BLaER1 (cell line): Measurements from ENCODE around the gene CACNA1D.

Experiments used
- H3K27ac ChIP-seq: shearing (Covaris generic); formaldehyde crosslinking; 2 replicates; pipeline ENCODE4 v1.8.1; 2022
- H3K27me3 ChIP-seq: shearing (Covaris generic); formaldehyde crosslinking; 2 replicates; pipeline ENCODE4 v1.8.1; 2022
- H3K36me3 ChIP-seq: shearing (Covaris generic); formaldehyde crosslinking; 2 replicates; pipeline ENCODE4 v1.8.1; 2022
- H3K4me1 ChIP-seq: shearing (Covaris generic); formaldehyde crosslinking; 2 replicates; pipeline ENCODE4 v1.8.1; 2022
- H3K4me2 ChIP-seq: shearing (Covaris generic); formaldehyde crosslinking; 2 replicates; pipeline ENCODE4 v1.8.1; 2022
- H3K4me3 ChIP-seq: shearing (Covaris generic); formaldehyde crosslinking; 2 replicates; pipeline ENCODE4 v1.8.1; 2022
- H3K9ac ChIP-seq: shearing (Covaris generic); formaldehyde crosslinking; 2 replicates; pipeline ENCODE4 v1.8.1; 2022
- H3K9me3 ChIP-seq: shearing (Covaris generic); formaldehyde crosslinking; 2 replicates; pipeline ENCODE4 v1.8.1; 2022
- H4K20me1 ChIP-seq: shearing (Covaris generic); formaldehyde crosslinking; 2 replicates; pipeline ENCODE4 v1.8.1; 2022
- Cebpa-rat ChIP-seq: shearing (Covaris generic); IDR thresholded peaks from 2 replicates; pipeline ENCODE4 v1.8.1; 2022

CACNA1D gene

GRCh38 chr3:53675022-53675697 lies 180.7 kb downstream of the CACNA1D start:
- Histone ChIP-seq H3K4me3 (no peak overlapping the region), H4K20me1 (no peaks in the 10 kb centered on the region), H3K9me3 (no peaks in the 10 kb centered on the region), H3K4me2 (peak overlapping the region; percentile 64), H3K9ac (no peak overlapping the region), H3K4me1 (peaks cover 42% of the 10 kb centered on the region), H3K27ac (no peak overlapping the region), H3K27me3 (no peaks in the 10 kb centered on the region), H3K36me3 (no peaks in the 10 kb centered on the region)
- TF ChIP-seq Cebpa-rat = no peak

DNA sequence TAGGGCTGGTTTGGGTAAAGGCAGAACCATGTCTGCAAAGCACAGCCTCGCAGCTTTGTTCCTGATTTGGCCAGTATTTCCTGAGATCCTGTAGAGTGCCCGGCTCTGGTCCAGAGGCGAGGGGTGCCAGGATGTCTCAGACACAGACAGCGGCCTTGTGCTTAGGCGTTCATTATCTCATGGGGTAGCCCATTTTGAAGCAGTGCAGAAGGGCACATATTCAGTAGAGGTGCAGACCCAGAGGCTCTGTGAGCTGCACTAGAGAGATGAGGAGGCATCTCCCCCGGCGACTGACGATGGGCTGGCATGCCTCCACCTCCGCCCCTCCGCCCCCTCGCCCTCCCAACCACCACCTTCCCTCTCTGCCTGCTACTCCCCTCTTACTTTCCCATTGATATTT lies 181.5 kb downstream of the CACNA1D start:
- no peaks in the 10 kb centered on the region for H3K9me3 ChIP-seq
- H3K4me1 ChIP-seq = peaks cover 42% of the 10 kb centered on the region
- no peaks in the 10 kb centered on the region for H3K36me3 ChIP-seq
- no peak for TF ChIP-seq Cebpa-rat
- H4K20me1 ChIP-seq = no peaks in the 10 kb centered on the region
- peak overlapping the region; percentile 64 for H3K4me2 ChIP-seq
- H3K9ac ChIP-seq = no peak overlapping the region
- H3K4me3 ChIP-seq = no peak overlapping the region
- no peaks in the 10 kb centered on the region for H3K27me3 ChIP-seq
- no peak overlapping the region for H3K27ac ChIP-seq

DNA sequence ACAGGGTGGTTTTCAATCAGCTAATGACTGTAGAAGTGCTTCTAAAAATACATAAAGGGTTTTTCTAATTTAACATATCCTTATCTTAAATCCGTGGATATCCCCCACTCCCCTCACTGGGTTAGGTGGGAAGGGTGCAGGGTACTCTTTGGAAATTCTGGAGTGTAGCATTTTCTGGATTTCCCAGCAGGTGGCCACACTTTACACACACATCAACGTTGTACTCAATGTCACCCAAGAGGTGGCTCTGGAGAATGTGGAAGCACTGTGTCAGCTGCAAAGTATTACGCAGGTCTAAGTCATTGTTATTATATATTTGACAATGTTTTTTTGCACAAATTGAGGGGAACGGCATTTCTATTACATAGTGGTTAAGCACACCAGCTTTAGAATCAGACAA lies 183.0 kb downstream of the CACNA1D start:
- no peak overlapping the region for H3K4me3 ChIP-seq
- peaks cover 35% of the 10 kb centered on the region for H3K4me1 ChIP-seq
- no peaks in the 10 kb centered on the region for H3K27me3 ChIP-seq
- no peaks in the 10 kb centered on the region for H4K20me1 ChIP-seq
- peak overlapping the region; percentile 64 for H3K4me2 ChIP-seq
- no peak overlapping the region for H3K27ac ChIP-seq
- no peak for TF ChIP-seq Cebpa-rat
- no peaks in the 10 kb centered on the region for H3K36me3 ChIP-seq
- H3K9me3 ChIP-seq = no peaks in the 10 kb centered on the region
- no peak overlapping the region for H3K9ac ChIP-seq

- H3K9me3 ChIP-seq = no peaks in the 10 kb centered on the region
- no peak overlapping the region for H3K27ac ChIP-seq
- H3K4me2 ChIP-seq = no peak overlapping the region
- H3K9ac ChIP-seq = no peak overlapping the region
- H3K4me3 ChIP-seq = no peak overlapping the region
- H3K36me3 ChIP-seq = no peaks in the 10 kb centered on the region
- no peaks in the 10 kb centered on the region for H4K20me1 ChIP-seq
- no peaks in the 10 kb centered on the region for H3K27me3 ChIP-seq
- peaks cover 24% of the 10 kb centered on the region for H3K4me1 ChIP-seq
- TF ChIP-seq Cebpa-rat = no peak
These were observed 185.6 kb downstream of the CACNA1D start for GRCh38 chr3:53680028-53680427.

DNA sequence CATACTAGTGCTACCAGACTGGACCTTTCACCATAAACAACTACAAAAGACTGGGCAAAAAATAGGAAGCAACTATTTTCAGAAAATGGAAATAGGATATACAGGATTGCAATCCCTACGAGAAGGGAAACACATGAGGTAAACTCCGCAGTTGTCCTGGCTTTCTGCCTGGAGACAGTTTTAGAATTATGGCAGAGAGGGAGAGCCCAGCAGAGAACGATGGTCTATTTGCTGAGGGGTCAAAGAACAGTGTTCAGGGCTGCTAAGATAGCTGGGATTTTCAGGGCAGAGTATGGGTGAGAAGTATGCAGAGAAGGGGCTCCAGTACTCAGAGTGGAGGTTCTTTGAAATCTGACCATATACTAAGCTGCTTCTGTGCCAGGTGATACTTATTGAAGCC lies 188.4 kb downstream of the CACNA1D start:
- Histone ChIP-seq H3K4me2 (no peak overlapping the region), H3K9ac (no peak overlapping the region), H3K27me3 (no peaks in the 10 kb centered on the region), H3K9me3 (no peaks in the 10 kb centered on the region), H4K20me1 (no peaks in the 10 kb centered on the region), H3K27ac (no peak overlapping the region), H3K4me3 (no peak overlapping the region), H3K4me1 (no peaks in the 10 kb centered on the region), H3K36me3 (no peaks in the 10 kb centered on the region)
- TF ChIP-seq Cebpa-rat = no peak

DNA sequence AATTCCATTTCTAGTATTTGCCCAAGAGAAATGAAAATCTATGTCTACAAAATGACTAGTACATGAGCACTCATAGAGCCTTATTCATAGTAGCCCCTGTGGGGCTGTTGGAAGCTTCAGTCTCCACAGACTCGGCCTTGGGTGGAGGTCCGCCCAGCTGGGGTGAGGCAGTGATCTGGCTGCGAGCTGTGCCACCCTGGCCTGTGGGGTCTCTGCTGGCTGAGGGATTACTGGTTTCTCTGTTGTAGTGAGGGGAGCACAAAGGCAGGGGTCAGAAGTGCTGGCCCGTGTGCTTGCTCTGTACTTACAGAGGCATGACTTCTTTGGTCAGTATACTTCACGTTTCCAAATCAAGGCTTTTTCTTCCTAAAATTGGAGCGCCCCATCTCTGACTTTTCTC lies 193.7 kb downstream of the CACNA1D start:
- no peak overlapping the region for H3K4me3 ChIP-seq
- H3K27me3 ChIP-seq = no peaks in the 10 kb centered on the region
- no peaks in the 10 kb centered on the region for H3K4me1 ChIP-seq
- TF ChIP-seq Cebpa-rat = no peak
- no peaks in the 10 kb centered on the region for H3K9me3 ChIP-seq
- H3K27ac ChIP-seq = no peak overlapping the region
- no peak overlapping the region for H3K4me2 ChIP-seq
- H4K20me1 ChIP-seq = no peaks in the 10 kb centered on the region
- no peak overlapping the region for H3K9ac ChIP-seq
- H3K36me3 ChIP-seq = no peaks in the 10 kb centered on the region

DNA sequence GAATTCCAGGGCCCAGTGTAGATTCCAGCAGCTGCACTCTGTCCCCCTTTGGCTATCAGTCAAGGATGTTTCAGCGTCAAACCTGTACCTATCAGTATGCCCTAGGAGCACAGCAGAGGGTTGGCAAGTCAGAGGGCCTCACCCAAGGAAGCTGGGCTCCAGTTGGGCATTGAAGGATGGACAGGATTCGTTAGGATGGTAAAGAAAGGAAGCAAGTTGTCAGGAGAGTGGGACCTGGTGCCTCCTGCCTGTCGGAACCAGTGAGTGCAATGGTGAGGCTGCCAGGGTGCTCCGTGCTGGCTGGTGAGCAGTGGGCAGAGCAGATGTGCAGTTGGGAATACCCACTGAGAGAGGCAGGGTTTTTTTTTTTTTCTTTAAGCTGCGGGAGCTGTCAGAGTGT lies 194.6 kb downstream of the CACNA1D start:
- Histone ChIP-seq H3K9ac (no peak overlapping the region), H3K27ac (no peak overlapping the region), H3K4me1 (no peaks in the 10 kb centered on the region), H3K9me3 (no peaks in the 10 kb centered on the region), H3K4me3 (no peak overlapping the region), H3K4me2 (no peak overlapping the region), H4K20me1 (no peaks in the 10 kb centered on the region), H3K27me3 (no peaks in the 10 kb centered on the region), H3K36me3 (no peaks in the 10 kb centered on the region)
- no peak for TF ChIP-seq Cebpa-rat

- Histone ChIP-seq H3K27ac (no peak overlapping the region), H3K27me3 (no peaks in the 10 kb centered on the region), H3K9me3 (no peaks in the 10 kb centered on the region), H3K4me1 (no peaks in the 10 kb centered on the region), H3K9ac (no peak overlapping the region), H3K36me3 (no peaks in the 10 kb centered on the region), H3K4me2 (no peak overlapping the region), H4K20me1 (no peaks in the 10 kb centered on the region), H3K4me3 (no peak overlapping the region)
- TF ChIP-seq Cebpa-rat = no peak
These were observed 195.3 kb downstream of the CACNA1D start for GRCh38 chr3:53689681-53690080.

DNA sequence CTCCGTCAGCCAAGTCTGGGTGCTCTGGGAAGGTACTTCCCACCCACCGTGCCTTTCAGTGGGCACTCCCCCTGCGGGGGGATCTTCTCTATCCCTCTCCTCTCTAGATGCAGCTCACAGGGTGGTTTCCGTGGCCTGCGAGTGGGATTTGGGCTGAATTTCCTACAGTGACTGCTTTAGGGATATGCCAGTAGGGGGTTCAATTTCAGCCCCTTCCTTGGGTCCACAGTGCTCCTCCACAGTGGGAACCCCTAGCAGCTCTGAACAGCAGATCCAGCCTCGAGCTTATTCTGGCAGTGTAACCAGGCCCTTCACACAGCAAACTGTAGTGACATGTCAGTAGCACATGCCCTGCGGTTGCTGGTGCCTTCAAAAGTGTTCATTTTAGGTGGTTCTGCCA lies 196.1 kb downstream of the CACNA1D start:
- Histone ChIP-seq H3K27ac (no peak overlapping the region), H3K27me3 (no peaks in the 10 kb centered on the region), H3K9me3 (no peaks in the 10 kb centered on the region), H4K20me1 (no peaks in the 10 kb centered on the region), H3K4me2 (no peak overlapping the region), H3K9ac (no peak overlapping the region), H3K4me1 (no peaks in the 10 kb centered on the region), H3K4me3 (no peak overlapping the region), H3K36me3 (no peaks in the 10 kb centered on the region)
- TF ChIP-seq Cebpa-rat = no peak

GRCh38 chr3:53691349-53691748 lies 196.9 kb downstream of the CACNA1D start:
- Histone ChIP-seq H4K20me1 (no peaks in the 10 kb centered on the region), H3K27me3 (no peaks in the 10 kb centered on the region), H3K36me3 (no peaks in the 10 kb centered on the region), H3K4me1 (no peaks in the 10 kb centered on the region), H3K27ac (no peak overlapping the region), H3K9ac (no peak overlapping the region), H3K4me2 (no peak overlapping the region), H3K9me3 (no peaks in the 10 kb centered on the region), H3K4me3 (no peak overlapping the region)
- TF ChIP-seq Cebpa-rat = no peak

DNA sequence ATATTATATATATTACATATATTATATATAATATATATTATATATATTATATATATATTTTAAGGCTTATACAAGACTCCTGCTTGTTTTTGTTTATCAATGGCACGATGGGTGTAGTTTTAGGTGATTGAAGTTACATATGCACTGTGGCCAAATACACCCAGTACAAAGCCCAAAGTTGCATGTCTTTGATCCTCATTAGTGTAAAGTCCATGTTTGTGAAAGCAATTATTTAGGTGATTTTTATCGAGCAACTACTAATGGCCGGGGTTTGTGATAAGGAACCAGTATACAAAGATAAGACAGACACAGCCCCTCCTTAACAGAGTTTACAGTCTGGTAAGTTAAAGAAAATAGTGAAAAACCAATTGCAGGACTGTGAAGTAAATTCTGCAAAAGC lies 197.5 kb downstream of the CACNA1D start:
- TF ChIP-seq Cebpa-rat = no peak
- H3K9me3 ChIP-seq = no peaks in the 10 kb centered on the region
- no peaks in the 10 kb centered on the region for H4K20me1 ChIP-seq
- no peak overlapping the region for H3K4me3 ChIP-seq
- H3K27me3 ChIP-seq = no peaks in the 10 kb centered on the region
- H3K4me2 ChIP-seq = no peak overlapping the region
- no peaks in the 10 kb centered on the region for H3K4me1 ChIP-seq
- no peak overlapping the region for H3K27ac ChIP-seq
- no peak overlapping the region for H3K9ac ChIP-seq
- no peaks in the 10 kb centered on the region for H3K36me3 ChIP-seq
